Measurements from ENCODE around the gene GRAMD1B.

GRCh38 chr11:123460012-123460700 lies 30.1 kb downstream of the GRAMD1B start:
- TF ChIP-seq, protein P1, sequence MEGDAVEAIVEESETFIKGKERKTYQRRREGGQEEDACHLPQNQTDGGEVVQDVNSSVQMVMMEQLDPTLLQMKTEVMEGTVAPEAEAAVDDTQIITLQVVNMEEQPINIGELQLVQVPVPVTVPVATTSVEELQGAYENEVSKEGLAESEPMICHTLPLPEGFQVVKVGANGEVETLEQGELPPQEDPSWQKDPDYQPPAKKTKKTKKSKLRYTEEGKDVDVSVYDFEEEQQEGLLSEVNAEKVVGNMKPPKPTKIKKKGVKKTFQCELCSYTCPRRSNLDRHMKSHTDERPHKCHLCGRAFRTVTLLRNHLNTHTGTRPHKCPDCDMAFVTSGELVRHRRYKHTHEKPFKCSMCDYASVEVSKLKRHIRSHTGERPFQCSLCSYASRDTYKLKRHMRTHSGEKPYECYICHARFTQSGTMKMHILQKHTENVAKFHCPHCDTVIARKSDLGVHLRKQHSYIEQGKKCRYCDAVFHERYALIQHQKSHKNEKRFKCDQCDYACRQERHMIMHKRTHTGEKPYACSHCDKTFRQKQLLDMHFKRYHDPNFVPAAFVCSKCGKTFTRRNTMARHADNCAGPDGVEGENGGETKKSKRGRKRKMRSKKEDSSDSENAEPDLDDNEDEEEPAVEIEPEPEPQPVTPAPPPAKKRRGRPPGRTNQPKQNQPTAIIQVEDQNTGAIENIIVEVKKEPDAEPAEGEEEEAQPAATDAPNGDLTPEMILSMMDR (IDR thresholded peaks at IDR 0.05) = no peak
- TF ChIP-seq POLR2A (IDR thresholded peaks at IDR 0.05) (no peak), EP300 (IDR thresholded peaks at IDR 0.05) (no peak), POLR2AphosphoS5 (IDR thresholded peaks at IDR 0.05) (no peak)
